Endometrial microvascular endothelial cells (primary cell): ENCODE measurements around the gene PXK. TPM values are rescaled to one million over a fixed set of nuclear protein-coding genes. Genes with fewer than 3 reads are reported as not detected.
"Not testable (repeated sequence)": the region's sequence is repeated elsewhere in the genome, so short reads cannot be mapped to it uniquely, and the experiment has no call there.

Experiments
- in situ Hi-C: cut with HindIII; loops from 2 replicates; pipeline ENCODE4 v1.10.0; 2017; ENCODE audit warnings: low sequenced_read_pairs, low pct_unique_long_range_greater_than_20kb; ENCODE audit errors: inconsistent ontology term
- total RNA-seq: library from RNA; depleted of rRNA; stranded (reverse); fragments of >200 nt; gene quantifications from one replicate; pipeline ENCODE4 v1.2.3, GENCODE V29; 2015; ENCODE audit errors: inconsistent ontology term

PXK gene
- total RNA-seq, 1 donor from 2014 or later: 16.0 TPM

GRCh38 chr3:58433400-58434167 is 100.9 kb downstream of the PXK start, which contains the start of gene PDHB:
Gene PDHB (minus strand): TSS chr3:58433832. CDS start chr3:58433809, 23 bp downstream.
- in situ Hi-C loops: no loop called here

- in situ Hi-C loops: no loop called here
Measured at GRCh38 chr3:58434168-58434504, 101.4 kb downstream of the PXK start.

- in situ Hi-C loops: no loop called here
Measured at GRCh38 chr3:58434511-58434910, 101.8 kb downstream of the PXK start.

- in situ Hi-C loops: no loop called here
Measured at GRCh38 chr3:58434990-58435389, 102.3 kb downstream of the PXK start.

GRCh38 chr3:58437276-58437675 is 104.6 kb downstream of the PXK start:
- in situ Hi-C loops: not testable (repeated sequence)

GRCh38 chr3:58440996-58441355 is 108.3 kb downstream of the PXK start:
- in situ Hi-C loops: not testable (repeated sequence)

- in situ Hi-C loops: no loop called here
Measured at GRCh38 chr3:58441514-58442450, 109.1 kb downstream of the PXK start.

DNA sequence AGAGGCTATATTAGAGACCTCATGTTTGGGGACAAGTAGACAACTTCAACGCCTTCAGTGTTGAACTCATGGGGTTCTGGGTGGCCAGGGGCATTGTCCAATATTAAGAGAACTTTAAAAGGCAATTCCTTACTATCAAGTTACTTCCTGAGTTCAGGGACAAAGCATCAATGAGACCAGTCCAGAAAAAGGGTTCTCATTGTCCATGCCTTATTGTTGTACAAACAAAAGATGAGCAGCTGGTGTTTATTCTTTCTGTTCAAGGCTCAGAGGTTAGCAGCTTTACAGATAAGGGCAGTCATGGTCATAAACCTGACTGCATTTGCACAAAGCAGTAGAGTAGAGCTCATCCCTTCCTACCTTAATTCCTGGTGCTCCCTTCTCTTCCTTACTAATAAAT is 119.5 kb downstream of the PXK start:
- in situ Hi-C loops: no loop called here

DNA sequence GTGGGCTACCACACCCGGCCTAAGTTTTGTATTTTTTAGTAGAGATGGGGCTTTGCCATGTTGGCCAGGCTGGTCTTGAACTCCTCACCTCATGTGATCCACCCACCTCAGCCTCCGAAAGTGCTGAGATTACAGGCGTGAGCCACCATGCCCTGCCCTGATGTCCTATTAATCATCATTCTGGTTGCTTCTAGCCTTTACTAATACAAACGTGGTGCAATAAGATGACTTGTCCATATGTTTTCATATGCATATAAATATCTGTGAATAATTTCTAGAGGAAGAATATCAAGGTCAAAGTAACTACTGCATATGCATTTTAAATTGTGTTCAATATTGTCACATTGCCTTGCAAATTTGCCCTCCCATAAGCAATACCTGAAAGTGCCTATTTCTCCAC is 126.5 kb downstream of the PXK start:
- in situ Hi-C loops: no loop called here

DNA sequence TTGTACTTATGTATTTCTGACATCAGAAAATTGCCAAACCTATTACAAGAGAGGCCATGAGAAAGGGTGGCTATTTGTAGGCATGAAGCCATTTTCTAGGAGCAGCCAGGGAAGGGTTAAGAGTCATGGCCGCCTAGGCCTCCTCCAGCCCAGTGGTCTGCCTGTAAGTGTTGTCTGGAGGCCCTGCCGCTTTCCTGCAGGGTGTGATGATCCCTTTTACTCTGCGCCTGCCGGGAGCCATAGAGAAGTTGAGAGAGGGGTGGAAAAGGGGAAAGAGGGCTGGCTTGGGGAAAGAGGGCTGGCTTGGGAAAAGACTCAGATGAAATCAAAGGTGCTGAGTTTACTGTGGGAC is 130.1 kb downstream of the PXK start:
- in situ Hi-C loops: no loop called here

DNA sequence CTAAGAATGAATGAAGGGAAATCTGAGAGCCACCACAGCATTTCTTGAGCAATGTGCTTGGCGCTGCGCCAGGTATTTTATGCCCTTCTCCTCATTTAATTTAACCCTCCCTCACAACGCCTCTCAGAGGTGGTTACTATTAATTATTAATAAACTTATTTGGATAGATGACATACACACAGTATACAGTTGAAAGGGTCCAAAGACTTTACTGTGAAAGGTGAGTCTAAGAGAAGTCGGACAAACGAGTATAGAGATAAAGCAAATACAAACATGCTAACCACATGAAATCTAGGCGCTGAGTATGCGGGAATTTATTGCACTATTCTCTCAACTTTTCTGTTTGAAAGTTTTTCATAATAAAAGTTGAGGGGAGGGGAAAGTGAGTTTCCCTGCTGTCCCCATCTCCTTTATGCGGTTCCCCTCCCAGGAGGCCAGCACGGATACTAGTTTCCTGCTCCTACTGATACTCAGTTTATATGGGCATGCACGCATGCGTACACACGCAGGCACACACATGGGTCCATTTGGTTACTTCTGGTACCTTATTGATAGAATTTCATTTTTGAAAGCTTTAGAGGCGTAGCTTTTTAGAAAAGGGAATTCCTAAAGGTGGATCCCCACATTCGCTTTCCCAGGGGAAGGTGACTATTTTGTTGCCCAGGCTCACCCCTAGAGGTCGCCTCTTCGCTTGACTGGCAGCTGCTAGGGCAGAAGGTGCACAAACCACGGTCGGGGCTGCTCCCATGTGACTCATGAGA is 130.7 kb downstream of the PXK start:
- in situ Hi-C loops: no loop called here

DNA sequence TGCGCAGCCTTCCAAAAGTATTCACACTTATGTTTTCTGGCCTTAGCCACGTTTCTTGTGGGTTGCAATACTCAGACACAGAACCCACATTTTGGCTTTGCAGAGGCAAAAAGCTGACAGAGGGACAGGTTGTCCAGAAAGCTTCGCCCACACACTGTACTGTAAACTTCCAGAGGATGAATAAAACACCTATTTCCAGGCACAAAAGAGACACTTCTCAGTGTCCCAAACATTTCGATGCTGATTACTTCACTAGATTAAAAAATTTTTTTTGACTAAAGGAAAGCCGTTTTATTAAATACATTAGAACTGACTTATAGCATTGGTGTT is 131.2 kb downstream of the PXK start:
- in situ Hi-C loops: no loop called here

DNA sequence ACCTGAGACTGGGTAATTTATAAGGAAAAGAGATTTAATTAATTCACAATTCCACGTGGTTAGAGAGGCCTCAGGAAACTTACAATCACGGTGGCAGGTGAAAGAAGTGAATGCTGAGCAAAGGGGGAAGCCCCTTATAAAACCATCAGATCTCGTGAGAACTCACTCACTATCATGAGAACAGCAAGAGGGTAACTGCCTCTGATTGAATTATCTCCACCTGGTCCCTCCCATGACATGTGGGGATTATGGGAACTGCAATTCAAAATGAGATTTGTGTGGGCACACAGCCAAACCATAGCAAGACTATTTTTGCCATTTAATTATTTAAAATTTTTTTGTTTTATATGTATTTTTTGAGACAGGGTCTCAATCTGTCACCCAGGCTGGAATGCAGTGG is 132.2 kb downstream of the PXK start:
- in situ Hi-C loops: no loop called here

DNA sequence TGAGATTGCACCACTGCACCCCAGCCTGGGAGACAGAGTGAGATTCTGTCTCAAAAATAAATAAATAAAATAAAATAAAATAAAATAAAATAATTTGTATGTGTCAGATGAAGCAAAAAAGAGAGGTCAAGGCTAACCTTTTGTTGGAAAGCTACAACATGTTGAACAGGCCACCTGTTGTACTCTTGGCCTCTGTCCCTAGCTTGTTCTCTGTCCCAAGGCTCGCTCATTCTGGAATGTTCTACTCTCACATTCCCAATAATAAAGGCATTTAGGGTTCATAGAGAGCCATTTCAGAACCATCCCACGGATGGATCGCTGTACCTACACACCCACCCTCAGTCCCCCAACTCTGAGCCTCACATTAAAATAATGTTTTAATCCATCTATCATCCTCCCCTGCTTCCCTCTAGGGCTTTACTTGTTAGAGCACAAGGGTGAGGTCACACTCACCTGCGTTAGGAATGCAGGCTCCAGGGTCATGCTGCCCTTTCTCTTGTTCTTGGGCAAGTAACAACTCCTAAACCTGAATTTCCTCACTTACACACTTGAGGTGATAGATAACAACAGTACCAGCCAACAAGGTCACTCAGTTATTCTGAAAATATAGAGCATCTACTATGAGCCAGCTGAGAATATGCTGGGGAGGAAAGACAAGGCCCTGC is 134.3 kb downstream of the PXK start:
- in situ Hi-C loops: no loop called here

DNA sequence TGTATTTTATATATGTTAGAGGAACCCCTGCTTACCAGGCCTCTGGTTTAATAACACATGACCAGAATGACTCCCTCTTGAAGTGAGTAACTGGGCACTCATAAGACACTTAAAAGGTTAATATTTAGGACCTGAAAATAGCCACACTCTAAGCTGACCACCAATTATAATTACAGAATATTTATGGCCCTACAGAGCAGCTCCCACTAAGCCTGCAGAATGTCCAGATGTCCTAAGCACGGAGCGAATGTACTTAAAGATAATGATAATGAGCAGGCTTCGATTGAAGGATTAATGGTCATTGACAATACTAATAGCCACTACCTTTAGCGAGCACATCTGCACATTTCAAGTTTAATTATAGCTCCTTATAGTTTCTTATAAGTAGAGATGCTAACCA is 136.4 kb downstream of the PXK start:
- in situ Hi-C loops: no loop called here

GRCh38 chr3:58470363-58471024 is 137.8 kb downstream of the PXK start:
- in situ Hi-C loops: no loop called here

- in situ Hi-C loops: no loop called here
Measured at GRCh38 chr3:58471025-58471887, 138.6 kb downstream of the PXK start.

- in situ Hi-C loops: no loop called here
Measured at GRCh38 chr3:58473275-58473674, 140.6 kb downstream of the PXK start.
